Smooth muscle cell (in vitro differentiated cells): ENCODE measurements around the gene ANKRD11. TPM values are rescaled to one million over a fixed set of nuclear protein-coding genes. Genes with fewer than 3 reads are reported as not detected.

Experiments
- DNase-seq: peaks from one replicate; lab custom pipeline; 2025; ENCODE audit not compliant: unreplicated experiment; lab: John Stamatoyannopoulos, UW
- H2AFZ ChIP-seq: fragments of 200-600 bp; sonication (generic); 2 replicates; pipeline ENCODE4 v1.6.0; 2016; ENCODE audit warnings: antibody characterized with exemption, low read depth, mild to moderate bottlenecking
- H3F3A ChIP-seq: fragments of 200-600 bp; sonication (generic); 2 replicates; pipeline ENCODE4 v1.6.0; 2017; ENCODE audit warnings: antibody characterized with exemption, low read depth
- H3K27ac ChIP-seq: fragments of 200-600 bp; sonication (generic); 2 replicates; pipeline ENCODE4 v1.5.1; 2016; ENCODE audit warnings: low read depth, mild to moderate bottlenecking
- H3K27me3 ChIP-seq: fragments of 200-600 bp; sonication (generic); 2 replicates; pipeline ENCODE4 v1.6.1; 2016; ENCODE audit warnings: low read depth, mild to moderate bottlenecking
- H3K36me3 ChIP-seq: fragments of 200-600 bp; sonication (generic); 2 replicates; pipeline ENCODE4 v1.5.1; 2016; ENCODE audit warnings: low read depth
- H3K4me1 ChIP-seq: fragments of 200-600 bp; sonication (generic); 2 replicates; pipeline ENCODE4 v1.5.1; 2016; ENCODE audit warnings: low read depth
- H3K4me2 ChIP-seq: fragments of 200-600 bp; sonication (generic); 2 replicates; pipeline ENCODE4 v1.6.0; 2016; ENCODE audit warnings: mild to moderate bottlenecking
- H3K4me3 ChIP-seq: fragments of 200-600 bp; sonication (generic); 2 replicates; pipeline ENCODE4 v1.5.1; 2016; ENCODE audit warnings: mild to moderate bottlenecking
- H3K79me2 ChIP-seq: fragments of 200-600 bp; sonication (generic); 2 replicates; pipeline ENCODE4 v1.6.0; 2016; ENCODE audit warnings: low read depth, mild to moderate bottlenecking
- H3K9ac ChIP-seq: fragments of 200-600 bp; sonication (generic); 2 replicates; pipeline ENCODE4 v1.6.0; 2016; ENCODE audit warnings: low read depth
- H3K9me3 ChIP-seq: fragments of 200-600 bp; sonication (generic); replicated peaks from 2 replicates; pipeline ENCODE4 v1.5.1; 2016; ENCODE audit warnings: low read depth
- H4K20me1 ChIP-seq: fragments of 200-600 bp; sonication (generic); 2 replicates; pipeline ENCODE4 v1.6.0; 2016; ENCODE audit warnings: low read depth
- WGBS: methylation state at CpG from one replicate; pipeline ENCODE4 v1.1.7; 2016; ENCODE audit warnings: low lambda C conversion rate; 5-methylcytosine and 5-hydroxymethylcytosine counted together
- polyA plus RNA-seq: library from polyadenylated mRNA; unstranded; fragments of >200 nt; fragmentation: Nextera tagmentation; extraction: Ambion mirVana; gene quantifications from 2 replicates; pipeline ENCODE4 v1.2.1, GENCODE V29; 2016
- total RNA-seq: library from RNA; depleted of rRNA; stranded (reverse); fragments of >200 nt; gene quantifications from 2 replicates; pipeline ENCODE4 v1.2.3, GENCODE V29; 2014
- TF ChIP-seq, protein P1 (sequence below): fragments of 200-600 bp; sonication (generic); IDR thresholded peaks from 2 replicates; pipeline ENCODE4 v1.5.1; 2017; ENCODE audit warnings: borderline replicate concordance, mild to moderate bottlenecking, antibody characterized with exemption; ENCODE audit not compliant: insufficient read depth, poor library complexity, severe bottlenecking

Gene ANKRD11
- total and polyA plus RNA-seq, 2 experiments from 2014 or later: 31.5 to 105 TPM

DNA sequence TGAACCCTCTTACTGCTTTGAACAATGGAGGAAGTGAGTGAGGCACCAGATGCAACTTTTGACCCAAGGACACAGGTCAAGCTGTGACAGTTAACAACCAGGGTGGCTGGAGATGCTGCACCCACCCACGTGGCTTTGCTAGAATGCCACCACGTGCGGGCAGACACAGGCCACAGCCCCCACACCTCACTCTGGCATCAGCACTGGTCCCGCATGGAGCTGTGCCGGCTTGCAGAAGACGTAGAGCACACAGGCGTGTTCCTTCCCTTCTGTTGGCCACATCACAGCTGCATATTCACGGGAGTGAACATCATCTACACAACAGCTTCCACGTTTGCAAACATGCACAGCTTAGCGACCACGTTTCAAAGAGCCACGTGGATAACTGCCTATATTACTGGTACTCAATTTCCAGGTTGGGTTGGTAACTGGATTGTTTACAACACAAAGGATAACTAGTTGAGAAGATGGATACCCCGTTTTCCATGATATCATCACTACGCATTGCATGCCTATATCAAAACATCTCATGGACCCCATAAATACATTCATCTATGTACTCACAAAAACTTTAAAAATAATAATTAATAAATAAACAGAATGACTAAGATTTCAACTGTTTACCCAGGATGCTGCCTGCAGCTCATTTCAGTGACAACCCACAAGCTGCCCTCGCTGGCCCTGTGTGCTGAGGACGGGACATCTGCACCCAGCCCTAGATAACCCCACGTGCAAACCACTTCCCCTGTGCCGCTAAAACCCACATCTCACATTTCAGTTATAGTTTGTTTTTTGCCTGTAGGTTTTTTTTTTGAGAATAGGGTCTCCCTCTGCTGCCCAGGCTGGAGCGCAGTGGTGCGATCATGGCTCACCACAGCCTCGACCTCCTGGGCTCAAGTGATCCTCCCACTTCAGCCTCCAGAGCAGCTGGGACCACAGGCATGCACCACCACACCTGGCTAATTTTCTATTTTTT lies 132.0 kb downstream of the ANKRD11 start:
- Histone ChIP-seq H3K9ac (no peak overlapping the region), H3K9me3 (no peaks in the 10 kb centered on the region), H3K27ac (no peak overlapping the region), H3K4me3 (no peak overlapping the region), H3K4me1 (peaks cover 19% of the 10 kb centered on the region), H3K27me3 (no peaks in the 10 kb centered on the region), H2AFZ (no peak overlapping the region), H3F3A (peaks cover 15% of the 10 kb centered on the region), H3K36me3 (no peaks in the 10 kb centered on the region), H3K4me2 (no peak overlapping the region), H3K79me2 (peaks cover 98% of the 10 kb centered on the region), H4K20me1 (peaks cover 100% of the 10 kb centered on the region)
- no peak for DNase-seq
- 89% methylated on average over 21 of the region's 21 CpGs for WGBS
- TF ChIP-seq, protein P1, sequence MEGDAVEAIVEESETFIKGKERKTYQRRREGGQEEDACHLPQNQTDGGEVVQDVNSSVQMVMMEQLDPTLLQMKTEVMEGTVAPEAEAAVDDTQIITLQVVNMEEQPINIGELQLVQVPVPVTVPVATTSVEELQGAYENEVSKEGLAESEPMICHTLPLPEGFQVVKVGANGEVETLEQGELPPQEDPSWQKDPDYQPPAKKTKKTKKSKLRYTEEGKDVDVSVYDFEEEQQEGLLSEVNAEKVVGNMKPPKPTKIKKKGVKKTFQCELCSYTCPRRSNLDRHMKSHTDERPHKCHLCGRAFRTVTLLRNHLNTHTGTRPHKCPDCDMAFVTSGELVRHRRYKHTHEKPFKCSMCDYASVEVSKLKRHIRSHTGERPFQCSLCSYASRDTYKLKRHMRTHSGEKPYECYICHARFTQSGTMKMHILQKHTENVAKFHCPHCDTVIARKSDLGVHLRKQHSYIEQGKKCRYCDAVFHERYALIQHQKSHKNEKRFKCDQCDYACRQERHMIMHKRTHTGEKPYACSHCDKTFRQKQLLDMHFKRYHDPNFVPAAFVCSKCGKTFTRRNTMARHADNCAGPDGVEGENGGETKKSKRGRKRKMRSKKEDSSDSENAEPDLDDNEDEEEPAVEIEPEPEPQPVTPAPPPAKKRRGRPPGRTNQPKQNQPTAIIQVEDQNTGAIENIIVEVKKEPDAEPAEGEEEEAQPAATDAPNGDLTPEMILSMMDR: no peak

DNA sequence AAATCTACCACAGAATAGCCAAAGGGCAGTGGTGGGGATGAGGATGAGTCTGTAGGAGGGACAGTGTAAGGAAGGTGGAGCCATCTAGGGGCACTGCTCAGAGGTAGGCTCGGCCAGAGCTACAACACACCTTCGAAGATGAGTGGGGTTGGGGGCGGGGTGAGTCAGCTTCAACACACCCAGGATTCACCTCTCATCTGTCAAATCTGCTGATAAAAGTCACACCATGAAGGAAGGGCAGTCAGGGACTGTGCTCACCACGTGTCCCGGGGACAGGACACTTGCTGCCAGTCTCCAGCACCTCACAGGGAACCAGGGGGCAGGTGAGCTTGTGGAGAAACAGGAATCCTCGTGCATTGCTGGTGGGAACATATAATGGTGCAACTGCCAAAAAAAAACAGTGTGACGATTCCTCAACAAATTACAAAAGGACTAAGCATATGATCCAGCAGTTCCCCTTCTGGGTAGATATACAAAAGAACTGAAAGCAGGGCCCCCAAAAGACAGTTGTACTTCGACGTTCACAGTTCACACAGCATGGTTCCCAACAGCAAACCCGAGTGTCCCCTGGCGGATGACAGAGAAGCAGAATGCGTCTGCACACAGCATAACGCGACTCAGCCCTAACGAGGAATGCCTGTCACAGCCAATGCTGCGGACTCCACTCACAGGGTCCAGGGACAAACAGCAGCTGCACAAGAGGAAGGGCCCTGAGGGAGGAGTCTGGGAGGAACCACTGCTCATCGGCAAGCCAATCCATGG lies 133.1 kb downstream of the ANKRD11 start:
- Histone ChIP-seq H3K79me2 (peaks cover 100% of the 10 kb centered on the region), H3K9me3 (no peaks in the 10 kb centered on the region), H3K4me3 (no peak overlapping the region), H3K27me3 (no peaks in the 10 kb centered on the region), H3F3A (peaks cover 14% of the 10 kb centered on the region), H2AFZ (no peak overlapping the region), H3K27ac (no peak overlapping the region), H3K4me2 (no peak overlapping the region), H3K4me1 (peaks cover 14% of the 10 kb centered on the region), H3K9ac (no peak overlapping the region), H3K36me3 (no peaks in the 10 kb centered on the region), H4K20me1 (peaks cover 100% of the 10 kb centered on the region)
- TF ChIP-seq, protein P1: no peak
- no peak for DNase-seq
- 71% methylated on average over 17 of the region's 17 CpGs for WGBS

DNA sequence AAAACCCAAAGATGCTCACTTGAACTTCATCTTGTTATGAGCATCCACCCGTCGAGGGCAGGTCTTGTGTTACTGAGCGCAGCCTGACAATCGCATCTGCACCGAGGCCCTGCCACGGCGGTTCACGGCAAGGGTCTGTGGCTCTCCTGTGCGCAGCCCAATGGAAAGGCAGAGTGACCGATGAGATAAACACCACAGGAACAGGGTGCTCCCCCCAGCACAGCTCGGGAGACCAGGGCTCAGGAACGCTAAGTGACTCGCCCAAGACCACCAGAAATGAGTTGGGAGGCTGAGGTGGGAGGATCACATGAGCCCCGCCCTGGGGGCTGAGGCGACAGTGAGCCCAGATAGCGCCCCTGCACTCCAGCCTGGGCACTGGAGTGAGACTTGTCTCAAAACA lies 134.7 kb downstream of the ANKRD11 start:
- H3K4me1 ChIP-seq: peaks cover 2% of the 10 kb centered on the region
- peaks cover 100% of the 10 kb centered on the region for H4K20me1 ChIP-seq
- 97% methylated on average over 16 of the region's 16 CpGs for WGBS
- no peaks in the 10 kb centered on the region for H3K27me3 ChIP-seq
- H3K9ac ChIP-seq: no peak overlapping the region
- no peak overlapping the region for H3K27ac ChIP-seq
- peaks cover 100% of the 10 kb centered on the region for H3K79me2 ChIP-seq
- H3F3A ChIP-seq: peaks cover 10% of the 10 kb centered on the region
- TF ChIP-seq, protein P1: no peak
- no peak overlapping the region for H3K4me3 ChIP-seq
- H3K36me3 ChIP-seq: no peaks in the 10 kb centered on the region
- H3K4me2 ChIP-seq: no peak overlapping the region
- no peak overlapping the region for H2AFZ ChIP-seq
- H3K9me3 ChIP-seq: no peaks in the 10 kb centered on the region
- DNase-seq: no peak
